Natural killer cell treated with Interleukin-12 subunit alpha and Interleukin-12 subunit beta and Interleukin-15 and Interleukin-18, amount 100 ng/mL, for 72 hours (primary cell): ENCODE results near the gene CACNA2D2. TPM values are rescaled to one million over a fixed set of nuclear protein-coding genes. Genes with fewer than 3 reads are reported as not detected.

ENCODE experiments used
- ATAC-seq, 2 donors: fragments of 150-1000 bp; cut with Tn5 transposase in 1 of 2; sonication (Bioruptor Pico), chemical (Tn5 transposase) in 1 of 2; 2 replicates each; pipeline ENCODE4 v1.10.0; 2021
- DNase-seq: peaks from one replicate; pipeline ENCODE4 v3.0.0; 2022; ENCODE audit warnings: low spot score
- H3K27ac Mint-ChIP-seq, 2 donors: 1 replicate in 1 of 2; 2 replicates in 1 of 2; pipeline ENCODE4 v1.8.0; 2022; ENCODE audit warnings: mixed read lengths in 2 of 2, mild to moderate bottlenecking in 1 of 2, moderate library complexity in 1 of 2
- H3K27me3 Mint-ChIP-seq, 2 donors: 1 replicate in 1 of 2; 2 replicates in 1 of 2; pipeline ENCODE4 v1.8.0; 2022; ENCODE audit warnings: mixed read lengths in 2 of 2
- H3K36me3 Mint-ChIP-seq: one replicate; pipeline ENCODE4 v1.8.0; 2022; ENCODE audit warnings: mixed read lengths
- H3K4me1 Mint-ChIP-seq, 2 donors: 1 replicate in 1 of 2; 2 replicates in 1 of 2; pipeline ENCODE4 v1.8.0; 2022; ENCODE audit warnings: low read depth in 2 of 2, mixed read lengths in 2 of 2, mild to moderate bottlenecking in 1 of 2
- H3K4me3 Mint-ChIP-seq: one replicate; pipeline ENCODE4 v1.8.0; 2022; ENCODE audit warnings: mixed read lengths
- H3K9me3 Mint-ChIP-seq: 2 replicates; pipeline ENCODE4 v1.8.0; 2022; ENCODE audit warnings: mixed read lengths
- total RNA-seq, 2 donors: library from RNA; stranded (reverse); gene quantifications; one replicate each; pipeline ENCODE4 v1.2.3, GENCODE V29; 2022

The CACNA2D2 gene
- 1 to 10 TPM; 1.6 to 1.7 TPM for total RNA-seq

DNA sequence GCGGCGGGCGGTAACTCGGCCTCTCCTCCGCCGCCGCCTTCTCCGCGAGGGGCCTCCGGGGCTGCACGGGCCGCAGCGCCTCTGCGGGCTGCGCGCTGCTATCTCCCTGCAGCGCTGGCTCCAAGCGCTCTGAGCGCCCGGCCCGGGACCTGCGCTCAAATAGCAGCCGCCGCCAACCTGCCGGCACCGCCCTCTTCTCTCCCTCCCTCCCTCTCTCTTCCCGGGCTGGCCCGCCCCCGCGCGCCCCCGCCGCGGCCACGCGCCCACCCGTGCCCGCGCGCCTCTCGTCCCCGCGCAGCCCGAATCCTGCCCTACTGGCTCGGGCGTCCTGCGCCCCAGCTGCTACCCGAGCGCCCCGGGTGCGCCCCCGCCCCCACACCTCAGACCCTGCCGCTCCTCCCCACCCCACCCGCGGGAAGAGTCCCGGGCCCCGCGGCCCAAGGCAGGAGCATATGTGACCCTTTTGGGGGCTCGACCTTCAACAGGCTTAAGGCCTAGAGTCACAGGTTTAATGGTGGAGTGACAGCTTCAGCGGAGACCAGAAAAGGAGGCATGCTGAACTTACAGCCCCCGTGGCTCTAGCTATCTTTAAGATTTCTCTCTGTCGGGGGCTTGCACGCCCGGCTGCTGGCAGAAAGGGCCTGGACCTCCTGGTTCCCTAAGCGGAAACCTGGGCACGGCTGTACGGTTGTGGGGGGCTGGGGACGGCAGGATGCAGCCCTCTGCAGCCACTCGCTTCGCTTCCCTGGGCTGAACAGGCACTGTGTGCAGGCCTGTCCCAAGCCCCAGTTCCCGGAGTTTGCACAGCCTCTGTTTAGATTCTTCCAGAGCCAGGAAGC lies at the start of gene CACNA2D2:
CACNA2D2 (minus strand) TSS at position 131 of the 839 bp plus-strand sequence. CDS start 211 bp downstream, outside the sequence.
- peak; percentile 86 to 88 for ATAC-seq
- H3K9me3 Mint-ChIP-seq, result no peaks in the 10 kb centered on the region
- H3K36me3 Mint-ChIP-seq, result no peaks in the 10 kb centered on the region
- DNase-seq, result peak; percentile 83
- peaks cover 12 to 15% of the 10 kb centered on the region in 2 donors for H3K4me1 Mint-ChIP-seq
- H3K4me3 Mint-ChIP-seq, result peak within 1 kb of the TSS; percentile 60
- H3K27ac Mint-ChIP-seq, result no peak within 1 kb of the TSS
- H3K27me3 Mint-ChIP-seq, result peaks cover 0 to 4% of the 10 kb centered on the region in 2 donors

DNA sequence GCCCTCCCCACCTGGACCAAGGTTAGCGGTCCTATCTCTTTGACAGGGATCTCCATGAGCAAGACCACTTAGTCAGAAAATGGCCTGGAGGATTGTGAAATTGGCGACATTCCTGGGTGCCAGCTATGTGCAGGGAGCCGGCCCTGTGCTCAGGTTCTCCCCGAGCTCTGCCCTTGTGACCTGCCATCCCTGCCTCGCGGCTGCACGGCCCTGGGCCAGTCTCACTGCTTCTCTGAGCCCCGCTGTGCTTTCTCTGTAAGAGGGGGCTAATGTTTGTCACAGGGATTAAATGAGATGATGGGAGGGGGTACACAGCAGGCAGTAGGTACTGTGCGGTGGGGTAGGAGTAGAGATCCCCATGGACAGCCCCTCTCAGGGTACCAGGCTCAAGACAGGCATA lies 49.2 kb upstream of the CACNA2D2 start:
- no peak overlapping the region for H3K4me3 Mint-ChIP-seq
- ATAC-seq, result no peak
- H3K36me3 Mint-ChIP-seq, result no peaks in the 10 kb centered on the region
- peaks cover 0 to 11% of the 10 kb centered on the region in 2 donors for H3K4me1 Mint-ChIP-seq
- no peaks in the 10 kb centered on the region for H3K27me3 Mint-ChIP-seq
- H3K9me3 Mint-ChIP-seq, result no peaks in the 10 kb centered on the region
- H3K27ac Mint-ChIP-seq, result no peak overlapping the region
- DNase-seq, result no peak

DNA sequence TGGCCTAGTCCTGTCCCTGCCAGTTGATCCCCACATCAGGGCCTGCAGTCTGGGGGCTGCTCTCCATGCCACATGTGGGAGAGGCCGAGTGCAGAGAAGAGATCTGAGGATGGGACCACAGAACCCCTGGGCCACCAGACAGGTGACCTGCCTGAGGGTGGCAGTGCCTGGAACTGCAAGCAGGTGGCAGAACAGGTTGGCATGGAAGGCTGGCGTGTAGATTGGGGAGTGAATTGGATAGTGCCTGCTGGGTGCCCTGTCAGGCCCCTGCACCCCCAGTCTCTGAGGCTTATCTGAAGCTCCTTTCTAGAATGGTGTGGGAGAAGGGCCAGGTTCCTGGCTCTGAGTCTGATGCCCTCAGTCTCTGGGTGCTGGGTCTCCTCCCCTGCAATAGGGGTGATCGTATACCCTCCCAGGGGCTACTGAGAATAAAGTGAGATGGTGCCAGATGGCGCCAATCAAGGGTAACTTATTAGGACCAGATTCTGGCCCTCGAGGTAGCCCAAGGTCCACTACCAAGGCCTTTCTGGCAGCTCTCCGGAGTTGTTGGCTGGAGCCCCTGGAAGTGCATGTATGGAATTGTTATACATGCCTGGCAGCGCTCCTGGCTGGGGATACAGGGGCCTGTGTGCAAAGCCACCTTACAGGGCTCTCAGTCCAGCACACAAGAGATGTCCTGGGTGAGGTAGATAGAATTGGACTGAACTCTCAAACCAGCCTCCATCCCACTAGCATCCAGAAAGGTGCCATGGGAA lies 48.4 kb upstream of the CACNA2D2 start:
- peaks cover 0 to 11% of the 10 kb centered on the region in 2 donors for H3K4me1 Mint-ChIP-seq
- H3K4me3 Mint-ChIP-seq, result no peak overlapping the region
- no peaks in the 10 kb centered on the region for H3K9me3 Mint-ChIP-seq
- no peaks in the 10 kb centered on the region for H3K36me3 Mint-ChIP-seq
- no peak overlapping the region for H3K27ac Mint-ChIP-seq
- DNase-seq, result no peak
- H3K27me3 Mint-ChIP-seq, result no peaks in the 10 kb centered on the region
- ATAC-seq, result no peak

DNA sequence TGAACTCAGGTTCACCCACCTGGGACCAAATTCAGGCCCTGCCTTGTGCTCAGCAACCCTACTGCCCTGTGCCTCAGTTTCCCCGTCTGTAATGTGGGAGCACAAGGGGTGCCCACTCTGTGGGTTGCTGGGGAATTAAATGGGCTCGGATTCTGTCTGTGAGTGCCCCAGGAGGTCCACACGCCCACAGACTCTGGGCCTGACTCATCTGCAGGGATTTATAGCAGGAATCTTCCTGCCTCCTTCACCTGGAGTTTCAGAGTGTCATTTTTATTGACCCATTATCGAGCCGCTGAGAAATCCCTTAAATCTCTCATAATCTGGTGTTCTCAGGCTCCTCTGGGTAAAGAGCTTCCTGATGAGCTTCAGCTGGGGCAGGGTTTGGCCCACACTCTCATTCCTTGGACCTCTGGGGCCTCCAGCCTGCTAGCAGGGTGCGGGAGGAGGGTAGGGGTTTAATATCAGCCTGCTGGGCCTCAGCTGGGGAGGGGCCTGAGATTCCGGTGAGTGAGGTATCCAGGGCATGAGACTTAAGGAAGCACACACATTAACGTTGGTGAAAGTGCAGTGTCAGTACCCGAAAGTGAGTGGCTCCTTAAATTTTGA lies 47.7 kb upstream of the CACNA2D2 start:
- no peaks in the 10 kb centered on the region for H3K36me3 Mint-ChIP-seq
- H3K4me1 Mint-ChIP-seq, result peaks cover 0 to 11% of the 10 kb centered on the region in 2 donors
- no peaks in the 10 kb centered on the region for H3K27me3 Mint-ChIP-seq
- DNase-seq (no peak), ATAC-seq (no peak)
- H3K4me3 Mint-ChIP-seq, result no peak overlapping the region
- no peaks in the 10 kb centered on the region for H3K9me3 Mint-ChIP-seq
- H3K27ac Mint-ChIP-seq, result no peak overlapping the region

DNA sequence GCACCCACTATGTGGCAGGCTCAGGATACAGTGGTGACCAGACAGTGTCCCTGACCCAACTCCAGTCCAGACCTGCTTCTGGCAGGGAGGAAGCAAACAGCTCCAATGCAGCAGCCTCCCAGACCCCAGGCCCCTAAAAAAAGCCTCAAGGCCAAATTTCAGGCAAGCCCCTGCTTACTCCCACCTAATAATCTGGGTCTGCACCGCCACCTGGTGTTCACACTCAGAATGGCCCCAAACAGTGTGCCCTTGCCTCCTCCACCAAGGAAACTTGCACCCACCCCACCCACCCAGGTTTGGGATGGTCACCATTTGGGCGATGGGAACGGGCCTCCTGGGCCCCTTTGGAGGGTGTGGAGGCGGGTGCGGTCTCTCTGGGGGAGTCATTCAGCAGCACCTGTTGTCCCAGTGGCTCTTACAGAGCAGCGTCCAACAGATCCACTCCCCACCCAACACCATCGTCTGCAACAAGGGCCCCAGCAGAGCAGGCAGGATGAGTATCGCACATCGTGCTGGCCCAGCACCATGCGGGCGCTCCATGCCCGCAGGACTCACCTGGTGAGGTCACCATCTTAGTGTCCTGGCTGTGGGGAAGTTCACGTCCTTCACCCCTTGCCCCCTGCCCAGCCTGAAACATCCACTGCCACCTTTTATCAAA lies 46.8 kb upstream of the CACNA2D2 start:
- H3K9me3 Mint-ChIP-seq, result no peaks in the 10 kb centered on the region
- H3K27me3 Mint-ChIP-seq, result no peaks in the 10 kb centered on the region
- H3K4me3 Mint-ChIP-seq, result no peak overlapping the region
- H3K4me1 Mint-ChIP-seq, result peaks cover 1 to 8% of the 10 kb centered on the region in 2 donors
- no peak overlapping the region for H3K27ac Mint-ChIP-seq
- no peak for DNase-seq
- no peaks in the 10 kb centered on the region for H3K36me3 Mint-ChIP-seq
- ATAC-seq, result peak in 1 of 2 donors; percentile 43

DNA sequence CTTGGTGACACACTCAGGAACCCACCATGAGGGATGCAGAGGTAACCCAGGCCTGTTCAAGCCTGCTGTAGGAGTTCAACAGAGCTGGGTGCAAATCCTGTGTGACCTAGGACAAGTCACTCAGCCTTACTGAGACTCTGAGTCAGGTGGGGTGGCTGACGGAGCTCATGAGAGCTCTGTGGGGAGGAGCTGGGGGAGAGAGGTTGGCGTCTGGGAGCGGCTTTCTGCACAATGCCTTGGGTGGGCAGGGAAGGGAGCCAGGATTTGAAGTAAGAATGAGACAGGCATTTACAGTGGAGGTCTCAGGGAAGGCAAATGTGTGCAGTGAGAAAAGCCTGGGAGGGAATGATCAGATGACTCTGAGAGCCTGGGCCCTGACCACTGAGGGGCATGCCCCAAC lies 45.8 kb upstream of the CACNA2D2 start:
- ATAC-seq (no peak), DNase-seq (no peak)
- no peaks in the 10 kb centered on the region for H3K36me3 Mint-ChIP-seq
- H3K4me1 Mint-ChIP-seq, result peaks cover 7% of the 10 kb centered on the region in 2 donors
- no peak overlapping the region for H3K27ac Mint-ChIP-seq
- no peaks in the 10 kb centered on the region for H3K9me3 Mint-ChIP-seq
- H3K4me3 Mint-ChIP-seq, result no peak overlapping the region
- H3K27me3 Mint-ChIP-seq, result no peaks in the 10 kb centered on the region

DNA sequence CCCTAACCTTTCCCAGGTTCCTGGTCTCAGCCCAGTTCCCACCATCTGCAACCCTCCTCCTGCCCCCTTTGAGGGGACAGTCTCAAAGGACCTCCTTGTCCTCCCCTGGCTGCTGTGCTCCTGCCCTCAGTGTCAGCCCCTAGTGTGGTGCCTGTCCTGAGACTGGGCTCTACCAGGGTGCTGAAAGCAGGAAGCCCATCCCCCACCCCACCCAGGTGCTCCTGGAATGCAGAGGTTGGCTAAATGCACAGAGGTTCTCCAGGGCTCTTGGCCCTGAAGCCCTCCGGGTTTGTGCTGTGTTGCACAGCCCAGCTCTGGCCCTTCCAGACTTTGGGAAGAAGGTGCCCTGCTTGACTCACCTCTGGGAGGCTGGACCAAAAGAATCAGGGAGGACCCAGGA lies 42.3 kb upstream of the CACNA2D2 start:
- no peak for ATAC-seq

DNA sequence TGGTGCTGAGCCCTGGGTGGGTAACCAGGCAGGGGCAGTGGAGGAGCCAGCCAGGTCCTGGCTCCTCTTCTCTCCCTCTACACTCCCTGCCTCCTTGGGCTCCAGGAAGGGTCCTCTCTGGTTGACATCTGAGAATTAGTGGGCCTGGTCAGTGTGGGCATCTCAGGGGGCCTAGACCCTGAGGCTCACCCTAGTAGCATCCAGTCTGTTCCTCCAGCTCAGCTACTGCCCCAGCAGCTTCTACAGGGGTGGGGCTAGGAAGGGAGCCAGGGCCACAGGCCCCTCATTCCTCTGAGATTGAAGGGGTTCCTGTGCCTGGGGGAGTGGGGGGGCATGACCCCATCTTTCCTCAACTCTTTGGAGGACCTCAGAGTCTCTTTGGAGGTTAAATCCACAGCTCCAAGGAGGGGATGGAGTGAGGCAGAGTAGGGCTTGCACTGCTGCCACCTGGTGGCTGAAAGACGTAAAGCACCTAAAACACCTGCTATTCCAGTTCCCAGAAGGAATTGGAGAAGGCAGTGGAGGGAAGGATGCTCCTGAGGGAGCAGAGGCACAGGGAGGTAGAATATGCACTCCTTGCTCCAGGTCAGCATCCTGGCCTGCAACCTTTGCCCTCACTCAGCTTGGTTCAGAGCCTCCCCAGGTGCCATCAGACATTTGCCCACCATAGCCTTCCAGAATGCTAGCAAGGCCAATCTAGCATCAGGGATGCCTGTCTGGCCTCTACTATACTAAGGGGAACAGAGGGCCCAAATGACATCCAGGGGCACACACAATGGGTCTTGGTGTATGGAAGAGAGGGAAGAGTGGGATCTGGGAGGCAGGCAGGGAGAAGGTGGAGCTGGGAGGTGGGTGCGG lies 39.0 kb upstream of the CACNA2D2 start:
- no peak for DNase-seq
- Mint-ChIP-seq H3K4me1 (peaks cover 7 to 14% of the 10 kb centered on the region in 2 donors), H3K27me3 (peaks cover 8 to 12% of the 10 kb centered on the region in 2 donors), H3K4me3 (no peak overlapping the region), H3K27ac (no peak overlapping the region), H3K36me3 (no peaks in the 10 kb centered on the region), H3K9me3 (no peaks in the 10 kb centered on the region)
- peak; percentile 48 to 66 for ATAC-seq

More for the DNA sequence above, 42.3 kb upstream of the CACNA2D2 start:
- H3K4me3 Mint-ChIP-seq, result no peak overlapping the region
- H3K27me3 Mint-ChIP-seq, result no peaks in the 10 kb centered on the region
- no peak for DNase-seq
- peaks cover 7 to 14% of the 10 kb centered on the region in 2 donors for H3K4me1 Mint-ChIP-seq
- H3K27ac Mint-ChIP-seq, result no peak overlapping the region
- H3K36me3 Mint-ChIP-seq, result no peaks in the 10 kb centered on the region
- no peaks in the 10 kb centered on the region for H3K9me3 Mint-ChIP-seq

DNA sequence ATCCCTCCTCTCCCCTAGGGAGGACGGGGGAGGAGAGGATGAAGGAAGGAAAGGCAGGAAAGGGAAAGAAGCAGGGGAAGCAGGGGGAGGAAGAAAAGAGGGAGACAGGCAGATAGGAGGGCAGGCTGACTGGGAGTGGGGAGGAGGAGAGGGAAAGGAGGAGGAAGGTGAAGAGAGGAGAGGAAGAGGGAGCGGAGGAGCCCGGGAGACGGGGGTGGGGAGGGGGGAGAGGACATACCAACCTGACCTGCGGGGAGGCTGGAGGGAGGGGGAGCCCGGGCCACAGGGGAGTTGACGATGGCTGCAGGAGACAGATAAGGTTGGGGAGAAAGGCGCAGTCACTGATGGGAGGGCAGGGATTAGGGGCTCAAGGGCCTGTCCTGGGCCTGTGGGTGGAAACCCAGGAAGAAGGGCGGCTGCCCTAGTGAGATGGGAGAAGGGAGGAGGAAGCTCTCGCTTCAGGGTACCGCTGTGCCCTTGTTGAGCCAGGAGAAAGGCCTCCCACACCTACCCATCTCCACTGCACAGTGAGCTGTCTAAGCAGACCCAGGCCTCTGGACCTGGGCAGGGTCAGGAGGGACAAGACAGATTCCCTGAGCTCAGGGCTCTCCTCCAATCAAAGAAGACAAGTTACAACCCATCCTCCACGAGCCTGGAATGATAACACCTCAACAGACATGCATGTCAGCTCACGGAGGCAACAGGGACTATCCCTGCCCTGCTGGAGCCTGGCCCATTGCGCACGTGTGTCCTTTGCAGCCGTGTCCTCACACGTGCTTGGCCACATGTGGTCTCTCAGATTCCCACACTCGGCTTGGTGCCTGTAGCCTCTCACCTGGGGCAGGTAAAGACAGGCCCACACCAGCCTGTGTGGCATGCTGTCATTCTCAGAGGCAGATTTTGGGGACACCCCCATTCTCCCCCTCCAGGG lies 36.2 kb upstream of the CACNA2D2 start:
- Mint-ChIP-seq H3K4me1 (peaks cover 6 to 14% of the 10 kb centered on the region in 2 donors), H3K36me3 (no peaks in the 10 kb centered on the region), H3K4me3 (no peak overlapping the region), H3K27ac (no peak overlapping the region), H3K27me3 (peaks cover 8 to 16% of the 10 kb centered on the region in 2 donors), H3K9me3 (no peaks in the 10 kb centered on the region)
- ATAC-seq (no peak), DNase-seq (no peak)

DNA sequence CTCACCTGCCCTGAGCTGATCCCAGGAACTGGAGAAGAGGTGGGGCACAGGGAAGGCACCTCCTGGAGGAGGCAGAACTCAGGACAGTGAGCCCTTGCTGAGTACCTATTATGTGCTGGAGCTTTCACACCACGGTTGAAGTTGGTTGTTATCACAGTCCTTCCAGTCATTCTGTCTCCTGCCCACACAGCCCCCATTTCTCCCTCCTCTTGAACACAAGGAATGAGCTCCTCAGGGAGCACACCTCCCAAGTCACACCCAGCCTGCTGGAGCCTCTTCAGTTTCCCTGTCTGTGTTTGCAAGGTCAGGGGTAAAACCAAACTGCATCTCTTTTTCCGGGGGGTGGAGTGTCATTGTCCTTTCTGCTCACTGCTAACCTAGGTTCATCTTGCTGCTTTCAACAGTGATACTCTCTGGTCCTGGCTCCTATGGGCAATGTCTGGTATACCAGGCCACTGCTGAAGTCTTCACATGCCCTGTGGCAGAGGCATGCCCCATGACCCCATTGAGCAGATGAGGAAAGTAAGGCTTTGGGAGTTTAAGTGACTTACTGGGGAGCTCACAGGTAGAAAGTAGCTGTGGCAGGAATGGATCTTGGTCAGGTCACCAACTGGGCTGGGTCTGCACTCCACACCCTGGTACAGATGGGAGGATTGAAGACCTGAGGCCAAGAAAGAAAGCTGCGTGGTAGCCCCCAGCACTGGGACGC lies 34.1 kb upstream of the CACNA2D2 start:
- ATAC-seq (no peak), DNase-seq (no peak)
- Mint-ChIP-seq H3K4me3 (no peak overlapping the region), H3K36me3 (no peaks in the 10 kb centered on the region), H3K27me3 (peaks cover 8 to 23% of the 10 kb centered on the region in 2 donors), H3K4me1 (peaks cover 6 to 11% of the 10 kb centered on the region in 2 donors), H3K27ac (peak overlapping the region in 1 of 2 donors; percentile 5), H3K9me3 (no peaks in the 10 kb centered on the region)

DNA sequence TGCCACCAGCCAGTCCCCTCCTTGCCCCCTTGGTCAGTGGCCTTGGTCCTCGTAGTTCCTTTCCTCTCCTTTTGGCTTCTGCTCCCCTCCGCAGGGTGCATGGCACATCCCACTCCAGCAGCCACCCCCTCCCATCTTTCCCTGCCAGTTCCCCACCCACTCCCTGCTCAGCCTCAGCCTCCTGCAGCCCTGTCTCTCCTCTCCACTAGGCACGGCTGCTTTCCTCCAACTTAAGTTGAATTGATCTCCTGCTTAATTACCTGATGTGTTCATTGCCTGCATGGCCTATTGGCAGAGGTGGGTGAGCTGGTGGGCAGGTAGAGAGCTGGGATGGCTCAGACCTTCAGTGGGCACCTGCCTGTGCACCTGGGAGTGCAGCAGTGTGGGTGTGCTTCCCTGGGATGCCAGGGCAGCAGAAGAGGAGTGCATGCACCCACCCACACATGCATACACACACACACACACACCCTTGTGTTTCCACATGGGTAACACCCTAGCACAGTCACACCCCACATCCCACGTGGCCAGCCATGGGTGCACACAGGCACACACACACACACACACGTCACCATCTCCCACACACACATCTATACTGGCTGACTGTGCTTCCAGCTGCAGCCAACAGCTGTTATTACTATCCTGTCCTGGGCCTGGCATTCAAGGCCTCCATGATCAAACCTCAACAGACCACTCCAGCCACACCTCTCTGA lies 33.2 kb upstream of the CACNA2D2 start:
- Mint-ChIP-seq H3K27ac (peak overlapping the region in 1 of 2 donors; percentile 5), H3K4me1 (peaks cover 6 to 14% of the 10 kb centered on the region in 2 donors), H3K4me3 (no peak overlapping the region), H3K27me3 (peaks cover 8 to 30% of the 10 kb centered on the region in 2 donors), H3K36me3 (no peaks in the 10 kb centered on the region), H3K9me3 (no peaks in the 10 kb centered on the region)
- no peak for DNase-seq
- ATAC-seq, result no peak
